Mesodermal cell (in vitro differentiated cells): Measurements from ENCODE around the gene MND1.
"Not testable (repeated sequence)": the region's sequence is repeated elsewhere in the genome, so short reads cannot be mapped to it uniquely, and the experiment has no call there.

Source experiments
- H3K27ac ChIP-seq: 2 replicates; pipeline ENCODE4 v1.7.0; 2013; ENCODE audit warnings: mild to moderate bottlenecking, low read depth, low read length, moderate library complexity; ENCODE audit not compliant: severe bottlenecking
- H3K36me3 ChIP-seq: 2 replicates; pipeline ENCODE4 v1.7.1; 2013; ENCODE audit warnings: mild to moderate bottlenecking, low read length, moderate library complexity; ENCODE audit not compliant: control insufficient read depth, insufficient read depth
- H3K4me1 ChIP-seq: one replicate; pipeline ENCODE4 v1.7.1; 2013; ENCODE audit warnings: mild to moderate bottlenecking, low read length; ENCODE audit not compliant: insufficient read depth, control insufficient read depth, poor library complexity, severe bottlenecking
- H3K4me3 ChIP-seq: 2 replicates; pipeline ENCODE4 v1.7.0; 2013; ENCODE audit warnings: low read length, control low read depth, mild to moderate bottlenecking; ENCODE audit not compliant: insufficient read depth, poor library complexity, severe bottlenecking; ENCODE audit errors: extremely low read depth
- H3K9me3 ChIP-seq: 2 replicates; pipeline ENCODE4 v1.7.1; 2013; ENCODE audit warnings: mild to moderate bottlenecking, low read length, moderate library complexity; ENCODE audit not compliant: control insufficient read depth
- WGBS, 2 experiments: methylation state at CpG; one replicate each; pipeline ENCODE4 v1.1.5; 2013; ENCODE audit warnings: missing lambda C conversion rate in 2 of 2; ENCODE audit not compliant: insufficient coverage in 2 of 2; 5-methylcytosine and 5-hydroxymethylcytosine counted together

Gene MND1

DNA sequence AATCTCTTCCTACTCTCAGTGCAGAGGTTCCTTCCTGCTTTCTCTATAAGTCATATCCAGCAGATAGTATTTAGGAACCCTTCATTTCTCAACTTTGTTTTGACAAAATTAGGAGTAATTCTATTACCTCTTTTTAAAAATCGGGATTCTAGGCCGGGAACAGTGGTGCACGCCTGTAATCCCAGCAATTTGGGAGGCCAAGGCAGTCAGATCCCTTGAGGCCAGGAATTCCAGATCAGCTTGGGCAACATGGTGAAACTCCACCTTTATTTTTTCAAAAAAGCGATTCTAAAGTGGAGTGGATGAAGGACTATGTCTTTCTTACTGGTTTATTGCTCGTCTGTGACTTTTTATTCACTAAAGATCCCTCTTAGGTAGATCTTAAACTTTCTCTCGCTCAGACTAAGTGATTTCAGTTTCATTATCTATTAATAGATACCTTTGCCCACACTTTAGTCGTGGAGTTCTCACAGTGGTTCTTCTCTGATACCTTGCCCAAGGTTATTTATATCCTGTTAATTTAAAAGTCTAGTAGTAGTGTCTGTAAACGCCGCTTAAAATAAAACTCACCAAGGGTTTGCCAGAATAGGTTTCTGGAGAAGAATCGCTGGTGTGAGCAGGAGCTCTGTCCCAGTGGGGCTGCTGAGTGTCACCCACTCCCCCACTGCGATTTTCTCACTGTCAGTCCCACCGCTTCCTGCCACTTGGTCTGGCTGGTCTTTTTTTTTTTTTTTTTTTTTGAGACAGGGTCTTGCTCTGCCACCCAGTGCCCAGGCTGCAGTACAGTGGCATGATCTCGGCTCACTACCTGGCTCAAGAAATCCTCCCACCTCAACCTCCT, 94.6 kb downstream of the MND1 start:
- Histone ChIP-seq H3K36me3 (no peaks in the 10 kb centered on the region), H3K4me1 (no peaks in the 10 kb centered on the region), H3K4me3 (no peak overlapping the region), H3K27ac (no peak overlapping the region), H3K9me3 (no peaks in the 10 kb centered on the region)
- 85 to 93% methylated on average over 5 to 7 of the region's 13 CpGs for WGBS, 2 experiments

- H3K27ac ChIP-seq: no peak overlapping the region
- no peaks in the 10 kb centered on the region for H3K9me3 ChIP-seq
- no peak overlapping the region for H3K4me3 ChIP-seq
- WGBS, 2 experiments: 90 to 91% methylated on average over 6 to 8 of the region's 9 CpGs
- H3K36me3 ChIP-seq: no peaks in the 10 kb centered on the region
- H3K4me1 ChIP-seq: no peaks in the 10 kb centered on the region
Measured at GRCh38 chr4:153439831-153440230, 95.3 kb downstream of the MND1 start.

DNA sequence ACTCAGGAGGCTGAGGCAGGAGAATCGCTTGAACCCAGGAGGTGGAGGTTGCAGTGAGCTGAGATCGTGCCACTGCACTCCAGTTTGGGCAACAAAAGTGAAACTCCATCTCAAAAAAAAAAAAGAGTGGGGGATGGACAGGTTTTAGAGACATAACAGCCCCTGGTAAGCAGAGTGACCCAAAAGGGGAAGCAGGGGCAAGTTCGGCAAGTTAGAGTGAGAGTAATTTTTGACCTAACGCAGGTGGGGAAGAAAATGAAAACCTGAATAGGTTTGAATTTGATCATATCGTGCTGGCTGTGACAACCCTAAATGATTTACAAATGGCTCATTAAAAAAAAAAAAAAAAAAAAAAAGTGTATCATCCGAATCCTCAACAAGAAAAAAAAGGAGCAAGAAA, 96.0 kb downstream of the MND1 start:
- H3K4me1 ChIP-seq: no peaks in the 10 kb centered on the region
- H3K9me3 ChIP-seq: no peaks in the 10 kb centered on the region
- H3K27ac ChIP-seq: no peak overlapping the region
- WGBS, 2 experiments: 100% methylated on average over 1 of the region's 6 CpGs; no CpG with 5 or more reads in 1 of the 2 experiments
- H3K36me3 ChIP-seq: no peaks in the 10 kb centered on the region
- no peak overlapping the region for H3K4me3 ChIP-seq

DNA sequence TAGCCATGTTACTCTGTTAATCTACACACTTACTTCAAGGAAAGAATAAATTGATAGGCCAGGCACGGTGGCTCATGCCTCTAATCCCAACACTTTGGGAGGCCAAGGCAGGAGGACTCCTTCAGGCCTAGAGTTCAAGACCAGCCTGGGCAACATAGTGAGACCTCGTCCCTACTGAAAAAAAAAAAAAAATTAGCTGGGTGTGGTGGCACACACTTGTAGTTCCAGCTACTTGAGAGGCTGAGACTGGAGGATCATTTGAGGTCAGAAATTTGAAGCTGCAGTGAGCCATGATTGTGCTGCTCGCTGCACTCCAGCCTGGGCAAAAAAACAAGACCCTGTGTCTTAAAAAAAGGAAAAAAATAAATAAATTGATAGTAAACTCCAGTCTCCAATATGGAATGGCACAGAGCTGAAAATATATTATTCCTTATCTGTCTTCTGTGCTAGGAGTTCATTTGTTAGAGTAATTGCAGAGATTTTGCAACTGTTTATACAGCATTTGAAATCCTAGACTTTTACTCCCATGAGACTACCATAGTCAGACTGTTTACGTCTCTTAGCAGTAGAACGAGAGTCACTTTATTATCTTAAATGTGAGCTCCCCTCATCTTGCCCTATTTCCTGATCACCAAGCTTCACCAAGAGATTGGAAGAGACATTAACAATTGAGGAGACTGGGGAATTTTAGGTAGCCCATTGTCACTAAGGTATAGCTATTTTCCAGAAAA, 102.9 kb downstream of the MND1 start:
- H3K27ac ChIP-seq: no peak overlapping the region
- 100% methylated on average over 1 of the region's 5 CpGs for WGBS, 2 experiments
- H3K4me1 ChIP-seq: peaks cover 8% of the 10 kb centered on the region
- H3K4me3 ChIP-seq: no peak overlapping the region
- H3K36me3 ChIP-seq: no peaks in the 10 kb centered on the region
- H3K9me3 ChIP-seq: no peaks in the 10 kb centered on the region

GRCh38 chr4:153448003-153448731, 103.7 kb downstream of the MND1 start:
- Histone ChIP-seq H3K4me3 (no peak overlapping the region), H3K36me3 (no peaks in the 10 kb centered on the region), H3K4me1 (peaks cover 8% of the 10 kb centered on the region), H3K9me3 (no peaks in the 10 kb centered on the region), H3K27ac (no peak overlapping the region)
- 72 to 76% methylated on average over 6 to 7 of the region's 10 CpGs for WGBS, 2 experiments

GRCh38 chr4:153449338-153449737, 104.8 kb downstream of the MND1 start:
- no peaks in the 10 kb centered on the region for H3K9me3 ChIP-seq
- H3K27ac ChIP-seq: no peak overlapping the region
- H3K4me1 ChIP-seq: peaks cover 8% of the 10 kb centered on the region
- 100% methylated on average over 1 of the region's 1 CpG; no CpG with 5 or more reads in 1 of the 2 experiments for WGBS, 2 experiments
- H3K4me3 ChIP-seq: no peak overlapping the region
- no peaks in the 10 kb centered on the region for H3K36me3 ChIP-seq

DNA sequence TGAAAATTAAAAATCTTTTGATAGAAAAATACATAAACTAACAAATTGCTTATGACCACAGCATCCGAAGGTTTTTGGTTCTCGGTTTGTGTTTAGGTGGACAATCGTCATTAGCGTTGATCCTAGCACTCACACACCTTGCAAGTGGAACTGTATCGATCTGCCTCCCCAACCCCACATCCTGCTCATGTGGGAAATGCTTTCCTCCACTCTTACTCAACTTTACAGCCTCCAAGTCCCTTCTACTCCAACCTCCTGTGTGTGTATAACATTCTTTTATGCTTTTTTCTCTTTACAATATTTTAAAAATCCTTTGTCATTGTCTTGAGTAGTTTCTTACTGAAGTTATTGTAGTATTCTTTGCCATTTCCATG, 106.0 kb downstream of the MND1 start:
- 97% methylated on average over 5 of the region's 5 CpGs for WGBS, 2 experiments
- H3K4me3 ChIP-seq: no peak overlapping the region
- no peaks in the 10 kb centered on the region for H3K9me3 ChIP-seq
- no peak overlapping the region for H3K27ac ChIP-seq
- no peaks in the 10 kb centered on the region for H3K36me3 ChIP-seq
- H3K4me1 ChIP-seq: peaks cover 8% of the 10 kb centered on the region

- not testable (repeated sequence) for H3K4me1 ChIP-seq, H3K27ac ChIP-seq, H3K36me3 ChIP-seq, H3K9me3 ChIP-seq, H3K4me3 ChIP-seq
- 73 to 74% methylated on average over 12 to 13 of the region's 13 CpGs for WGBS, 2 experiments
Measured at GRCh38 chr4:153451145-153451544, 106.7 kb downstream of the MND1 start.

- Histone ChIP-seq H3K27ac (peak overlapping the region; percentile 38), H3K4me1 (peaks cover 8% of the 10 kb centered on the region), H3K4me3 (no peak overlapping the region), H3K9me3 (no peaks in the 10 kb centered on the region), H3K36me3 (no peaks in the 10 kb centered on the region)
- 39 to 48% methylated on average over 21 to 25 of the region's 27 CpGs for WGBS, 2 experiments
Measured at GRCh38 chr4:153451911-153452657, 107.6 kb downstream of the MND1 start.

GRCh38 chr4:153452658-153453378, 108.3 kb downstream of the MND1 start:
- H3K27ac ChIP-seq: no peak overlapping the region
- WGBS, 2 experiments: 83% methylated on average over 1 of the region's 4 CpGs; no CpG with 5 or more reads in 1 of the 2 experiments
- no peaks in the 10 kb centered on the region for H3K36me3 ChIP-seq
- no peaks in the 10 kb centered on the region for H3K9me3 ChIP-seq
- peaks cover 8% of the 10 kb centered on the region for H3K4me1 ChIP-seq
- no peak overlapping the region for H3K4me3 ChIP-seq
